A204.1 (cell line): ENCODE results near the gene TMEM91.
"Not testable (repeated sequence)": the region's sequence is repeated elsewhere in the genome, so short reads cannot be mapped to it uniquely, and the experiment has no call there.

Experiments used
- FAIRE-seq: peaks from 2 replicates; lab custom pipeline; 2012; peaks lifted over from hg19 to GRCh38; lab: Jason Lieb, UNC

TMEM91 gene

DNA sequence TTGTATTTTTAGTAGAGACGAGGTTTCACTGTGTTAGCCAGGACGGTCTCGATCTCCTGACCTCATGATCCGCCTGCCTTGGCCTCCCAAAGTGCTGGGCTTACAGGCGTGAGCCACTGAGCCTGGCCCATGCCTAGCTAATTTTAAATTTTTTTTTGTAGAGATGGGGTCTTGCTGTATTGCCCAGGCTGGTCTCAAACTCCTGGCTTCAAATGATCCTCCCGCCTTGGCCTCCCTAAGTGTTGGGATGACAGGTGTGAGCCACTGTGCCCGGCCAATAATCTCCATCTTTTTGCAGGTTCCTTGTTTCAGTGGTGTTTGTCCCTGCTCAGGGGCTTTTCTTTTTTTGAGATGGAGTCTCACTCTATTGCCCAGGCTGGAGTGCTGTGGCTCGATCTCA lies 5.2 kb downstream of the TMEM91 start:
- not testable (repeated sequence) for FAIRE-seq

- FAIRE-seq, result no peak
These were observed 8.0 kb downstream of the TMEM91 start for GRCh38 chr19:41384351-41384750.

DNA sequence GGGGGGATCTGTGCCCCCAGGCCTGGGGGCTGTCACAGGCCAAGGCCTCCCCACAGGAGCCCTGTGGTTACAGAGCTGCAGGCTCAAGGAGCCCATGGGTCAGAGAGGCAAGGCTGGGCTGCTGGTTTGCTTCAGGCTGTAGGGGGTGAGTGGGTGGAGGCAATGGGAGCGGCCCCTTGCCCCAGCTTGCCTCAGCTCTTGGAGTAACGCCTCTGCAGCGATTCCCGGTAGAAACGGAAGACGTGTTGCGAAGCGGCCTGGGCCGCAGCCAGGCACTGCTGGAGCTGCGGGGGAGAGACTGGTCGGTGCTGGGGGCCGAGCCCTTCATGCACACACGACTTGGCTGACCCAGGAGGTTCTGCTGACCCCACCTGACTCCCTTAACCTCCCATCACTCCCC lies 10.1 kb downstream of the TMEM91 start:
- no peak for FAIRE-seq

- FAIRE-seq, result no peak
These were observed 15.3 kb downstream of the TMEM91 start for GRCh38 chr19:41391618-41392017.

- no peak for FAIRE-seq
These were observed 16.4 kb downstream of the TMEM91 start for GRCh38 chr19:41392775-41393174.

DNA sequence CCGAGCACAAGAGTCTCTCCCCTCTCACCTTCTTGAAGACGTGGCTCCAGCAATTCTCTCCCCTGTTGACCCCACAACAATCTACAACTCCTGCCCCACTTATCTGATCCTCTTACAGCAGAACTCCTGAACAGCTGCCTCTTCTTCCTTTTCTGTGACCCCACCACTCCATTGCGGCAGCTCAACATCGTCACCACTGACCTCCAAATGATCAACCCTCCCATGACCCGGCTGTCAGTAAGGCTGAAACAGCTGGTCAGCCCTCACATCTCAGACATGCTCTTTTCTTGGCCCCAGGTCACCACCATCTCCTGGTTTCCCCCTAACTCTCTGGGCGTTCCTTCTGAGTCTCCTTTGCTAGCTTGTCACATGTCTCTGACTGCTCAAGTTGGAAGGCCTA lies 19.0 kb downstream of the TMEM91 start:
- FAIRE-seq, result no peak

- peak; percentile 98 for FAIRE-seq
These were observed 21.0 kb downstream of the TMEM91 start, which contains the start of the genes BCKDHA and EXOSC5 for GRCh38 chr19:41397086-41398049. BCKDHA (plus strand) TSS chr19:41397818; CDS start chr19:41397828, 10 bp downstream. EXOSC5 (minus strand) TSS chr19:41397359; CDS start chr19:41397328, 31 bp downstream.

GRCh38 chr19:41398050-41398418 lies 21.7 kb downstream of the TMEM91 start:
- no peak for FAIRE-seq

GRCh38 chr19:41398598-41398997 lies 22.3 kb downstream of the TMEM91 start:
- no peak for FAIRE-seq

DNA sequence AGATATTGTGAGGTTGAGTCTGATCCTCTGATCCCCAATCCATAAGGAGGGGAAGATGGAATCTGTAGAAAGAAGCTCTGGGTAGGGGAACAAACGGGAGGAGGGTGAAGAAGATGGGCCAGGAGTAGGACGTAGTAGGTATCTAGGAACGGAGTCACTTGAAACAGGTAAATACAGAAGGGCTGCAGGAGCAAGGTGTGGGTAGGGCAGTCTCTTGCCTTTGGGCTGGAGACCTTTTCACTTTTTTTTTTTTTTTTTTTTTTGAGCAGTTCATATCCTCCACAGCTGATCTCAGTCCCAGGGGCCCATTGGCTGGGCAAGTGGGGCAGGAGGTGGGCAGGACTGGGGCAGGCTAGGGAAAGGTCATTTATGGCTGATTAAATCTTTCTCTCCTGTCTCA lies 22.8 kb downstream of the TMEM91 start:
- no peak for FAIRE-seq

GRCh38 chr19:41399525-41399924 lies 23.2 kb downstream of the TMEM91 start:
- FAIRE-seq, result no peak

DNA sequence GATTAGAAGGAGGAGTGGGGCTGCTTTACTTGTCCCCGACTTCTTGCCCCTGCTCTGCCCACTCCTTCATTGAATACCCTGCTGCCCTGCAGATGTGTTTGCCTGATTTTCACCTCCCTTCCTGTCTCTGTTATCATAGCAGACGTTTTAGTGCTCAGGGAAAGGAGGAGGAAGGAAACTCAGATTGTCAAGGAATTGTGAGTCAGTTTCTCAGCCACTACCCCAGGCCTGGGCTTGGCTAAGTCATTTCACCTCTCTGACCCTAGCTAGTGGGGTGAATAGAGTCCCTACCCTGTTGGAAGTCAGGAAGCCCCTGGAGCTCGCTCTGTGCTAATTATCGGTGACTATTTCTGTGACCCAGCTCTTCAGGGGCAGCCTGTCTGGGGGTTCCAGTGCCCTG lies 25.1 kb downstream of the TMEM91 start:
- no peak for FAIRE-seq

- no peak for FAIRE-seq
These were observed 25.7 kb downstream of the TMEM91 start for GRCh38 chr19:41402010-41402409.

GRCh38 chr19:41403181-41403970 lies 27.0 kb downstream of the TMEM91 start:
- no peak for FAIRE-seq

DNA sequence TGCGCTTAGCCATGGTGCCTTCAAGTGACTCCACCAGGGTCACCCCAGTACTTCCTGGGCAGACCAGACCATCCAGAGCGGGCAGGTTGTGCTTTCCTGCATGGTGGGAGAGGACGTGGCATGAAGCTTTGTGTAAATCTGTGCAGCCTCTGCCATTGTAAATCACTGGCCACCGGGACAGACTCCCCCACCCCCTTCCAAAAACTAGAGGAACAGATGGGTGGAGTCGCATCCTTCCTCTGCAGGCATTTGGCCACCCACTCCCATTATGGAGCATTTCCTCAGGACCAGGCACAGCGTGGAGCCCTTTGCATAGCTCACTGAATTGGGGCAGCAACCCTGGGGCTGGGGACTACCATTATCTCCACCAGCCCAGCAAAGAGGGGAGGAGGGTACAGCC lies 29.4 kb downstream of the TMEM91 start:
- no peak for FAIRE-seq

- no peak for FAIRE-seq
These were observed 30.9 kb downstream of the TMEM91 start for GRCh38 chr19:41407271-41407670.

DNA sequence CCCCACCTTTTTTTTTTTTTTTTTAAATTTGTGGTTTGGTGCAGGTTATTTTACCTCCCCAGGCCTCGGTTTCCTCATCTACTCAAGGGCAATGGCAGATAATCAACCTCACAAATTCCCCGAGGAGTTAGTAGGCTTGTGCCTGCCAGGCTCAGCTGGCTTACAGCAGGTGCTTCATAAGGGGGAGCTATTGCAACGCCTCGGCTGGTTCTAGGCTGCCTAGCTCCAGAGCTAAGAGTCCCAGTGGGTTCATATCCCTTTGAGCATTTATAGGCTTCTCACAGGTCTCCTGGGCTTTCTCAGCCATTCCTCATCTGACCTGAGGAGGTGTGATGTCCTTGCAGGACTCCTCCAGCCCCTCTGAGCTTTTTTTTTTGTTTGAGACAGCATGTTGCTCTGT lies 31.9 kb downstream of the TMEM91 start:
- FAIRE-seq, result no peak

- FAIRE-seq, result not testable (repeated sequence)
These were observed 32.5 kb downstream of the TMEM91 start for GRCh38 chr19:41408846-41409245.

DNA sequence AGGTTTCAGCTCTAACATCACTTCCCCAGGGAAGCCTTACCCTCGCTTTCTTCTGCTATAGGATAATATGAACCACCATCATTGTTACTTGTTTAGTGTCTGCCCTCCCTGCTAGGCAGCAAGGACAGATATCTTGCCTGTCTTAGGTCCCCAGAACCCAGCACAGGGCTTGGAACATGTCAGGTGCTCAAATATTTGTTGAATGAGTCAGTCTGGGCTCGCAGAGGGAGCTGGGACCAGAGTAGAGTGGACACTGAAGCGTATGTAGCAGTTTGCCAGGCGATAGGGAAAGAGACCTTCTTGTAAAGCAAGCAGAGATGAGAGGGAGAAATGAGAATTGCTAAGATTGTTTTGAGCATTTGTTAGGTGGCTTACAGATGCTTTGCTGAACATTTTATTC lies 33.0 kb downstream of the TMEM91 start:
- FAIRE-seq, result no peak

DNA sequence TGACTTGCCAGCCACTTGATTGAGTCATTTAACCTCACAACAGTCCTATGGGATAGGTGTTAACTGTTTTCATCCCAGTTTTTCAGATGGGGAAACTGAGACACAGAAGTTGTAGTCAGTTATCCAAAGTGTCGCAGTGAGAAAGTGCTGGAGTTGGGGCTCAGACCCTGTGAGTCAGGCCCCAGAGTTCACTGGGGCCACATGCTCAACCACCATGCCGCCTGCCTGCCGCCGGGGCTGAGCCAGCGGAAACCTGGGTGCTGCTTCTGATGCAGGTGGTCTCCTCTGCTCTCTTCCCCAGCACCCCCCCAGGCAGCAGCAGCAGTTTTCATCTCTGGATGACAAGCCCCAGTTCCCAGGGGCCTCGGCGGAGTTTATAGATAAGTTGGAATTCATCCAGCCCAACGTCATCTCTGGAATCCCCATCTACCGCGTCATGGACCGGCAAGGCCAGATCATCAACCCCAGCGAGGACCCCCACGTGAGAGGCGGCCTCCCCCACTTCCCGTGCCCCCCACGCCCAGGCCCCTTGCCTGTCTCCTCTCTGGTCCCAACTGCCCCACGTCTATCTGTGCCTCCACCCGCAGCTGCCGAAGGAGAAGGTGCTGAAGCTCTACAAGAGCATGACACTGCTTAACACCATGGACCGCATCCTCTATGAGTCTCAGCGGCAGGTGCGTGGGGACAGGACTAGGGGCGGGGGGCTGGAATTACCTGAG lies 34.2 kb downstream of the TMEM91 start:
- FAIRE-seq, result no peak

DNA sequence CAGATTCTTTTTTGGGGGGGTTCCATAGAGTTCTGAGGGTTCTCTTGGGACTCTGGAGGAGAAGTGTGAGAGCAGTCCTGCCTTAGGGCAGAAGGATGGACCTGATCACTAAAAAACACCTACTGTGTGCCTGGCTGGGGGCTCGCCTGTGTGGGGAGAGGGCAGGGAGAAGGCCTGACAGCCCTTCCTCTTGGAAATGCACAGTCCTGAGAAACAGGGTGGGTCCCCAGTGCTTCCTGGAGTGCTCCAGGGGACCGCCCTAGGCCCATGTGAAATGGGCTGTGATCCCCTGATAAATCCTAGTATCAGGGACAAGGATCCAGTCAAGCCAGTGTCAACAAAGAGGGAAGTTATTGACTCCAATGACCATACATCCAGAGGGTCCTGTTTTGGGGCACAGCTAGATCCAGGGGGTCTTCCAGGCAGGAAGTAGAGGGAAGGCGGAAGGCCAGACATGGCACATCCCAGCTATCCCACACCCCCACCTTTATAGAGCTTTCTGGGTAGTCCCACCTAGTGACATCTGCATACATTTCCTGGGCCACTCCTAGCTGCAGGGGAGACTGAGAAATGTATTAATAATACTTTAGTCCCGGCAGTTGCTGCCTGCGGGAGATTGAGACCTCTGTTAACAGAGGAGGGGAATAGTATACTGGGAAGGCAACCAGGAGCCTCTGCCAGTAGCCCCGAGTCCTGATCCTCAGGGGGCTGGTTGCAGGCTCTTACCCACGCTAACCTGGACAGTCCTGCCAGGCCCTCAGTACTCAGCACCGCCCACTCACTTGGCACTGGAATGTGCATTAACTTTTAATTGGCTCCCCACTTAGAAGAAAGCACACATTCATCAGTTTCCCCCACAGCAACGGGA lies 35.0 kb downstream of the TMEM91 start:
- FAIRE-seq, result no peak

- FAIRE-seq, result no peak
These were observed 35.6 kb downstream of the TMEM91 start for GRCh38 chr19:41411968-41412265.
